NCI-H1048 (cell line): ENCODE results near the gene ADH1A.
"Not testable (repeated sequence)": the region's sequence is repeated elsewhere in the genome, so short reads cannot be mapped to it uniquely, and the experiment has no call there.

Experiments
- DNase-seq: peaks from one replicate; lab custom pipeline; 2025; lab: John Stamatoyannopoulos, UW

ADH1A gene

DNA sequence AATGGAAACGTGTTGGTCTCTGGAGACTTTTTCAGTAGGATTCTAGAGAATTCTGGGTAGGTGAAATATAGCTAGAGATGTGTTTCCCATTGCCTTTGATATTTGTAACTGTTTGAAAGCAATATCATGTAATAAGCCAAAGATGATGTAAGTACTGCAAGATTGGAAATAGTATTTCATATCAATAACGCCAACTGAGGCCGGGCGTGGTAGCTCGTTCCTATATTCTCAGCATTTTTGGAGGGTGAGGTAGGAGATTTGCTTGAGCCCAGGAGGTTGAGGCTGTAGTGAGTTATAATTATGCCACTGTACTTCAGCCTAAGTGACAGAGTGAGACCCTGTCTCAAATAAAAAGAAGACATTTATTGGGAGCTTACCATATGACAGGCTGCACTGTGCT, 9.5 kb downstream of the ADH1A start:
- DNase-seq: no peak

DNA sequence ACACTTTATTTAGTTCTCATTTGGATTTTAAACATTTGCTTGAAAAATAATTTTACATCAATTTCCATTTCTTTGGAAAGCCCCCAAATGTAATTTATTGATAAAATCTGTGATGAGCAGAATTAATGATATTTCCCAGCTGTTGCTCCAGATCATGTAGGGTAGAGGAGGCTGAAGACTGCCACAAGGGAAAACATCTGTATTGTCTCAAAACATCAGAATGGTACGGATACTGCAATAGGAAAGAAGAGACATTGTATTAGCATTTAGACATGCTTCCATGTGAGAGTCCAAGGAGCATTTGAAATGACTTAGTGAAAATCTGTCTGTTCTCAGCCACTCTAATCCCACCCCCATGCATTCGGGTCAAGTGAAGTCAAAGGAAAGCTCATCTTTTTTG, 14.4 kb downstream of the ADH1A start:
- DNase-seq: no peak

DNA sequence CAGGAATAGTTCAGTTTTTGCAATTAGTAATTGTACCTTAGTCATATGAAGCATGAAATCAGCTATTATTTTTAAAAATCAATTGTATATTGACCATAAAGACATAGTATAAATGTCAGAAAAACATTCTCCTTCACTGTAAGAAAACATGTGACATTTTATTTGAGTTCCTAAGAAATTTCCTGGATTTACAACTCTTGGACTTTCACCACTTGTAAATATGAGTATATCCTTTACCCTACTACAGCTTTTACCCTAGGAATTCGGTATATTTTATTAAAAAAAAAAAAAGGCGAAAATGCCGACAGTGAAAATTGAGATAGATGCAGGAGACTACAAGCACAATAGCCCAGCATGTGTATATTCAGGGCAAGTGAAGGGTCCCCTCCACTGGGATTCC, 14.9 kb downstream of the ADH1A start:
- DNase-seq: no peak

DNA sequence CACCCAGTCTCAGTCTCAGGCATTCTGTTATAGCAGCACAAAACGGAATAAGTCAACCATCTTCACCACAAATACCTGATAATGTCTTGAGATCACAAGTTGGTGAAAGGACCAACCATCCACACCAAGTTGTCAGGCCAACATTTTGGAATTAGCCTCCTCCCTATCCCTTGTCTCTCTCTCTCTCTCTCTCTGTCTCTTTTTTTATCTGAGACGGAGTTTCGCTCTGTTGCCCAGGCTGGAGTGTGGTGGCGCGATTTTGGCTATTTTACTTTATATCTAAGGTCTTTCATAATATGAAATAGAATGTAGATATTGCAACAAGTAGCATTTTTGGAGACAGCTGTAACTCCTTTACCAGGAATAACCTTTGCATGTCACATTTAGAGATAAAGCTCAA, 15.7 kb downstream of the ADH1A start:
- DNase-seq: no peak

DNA sequence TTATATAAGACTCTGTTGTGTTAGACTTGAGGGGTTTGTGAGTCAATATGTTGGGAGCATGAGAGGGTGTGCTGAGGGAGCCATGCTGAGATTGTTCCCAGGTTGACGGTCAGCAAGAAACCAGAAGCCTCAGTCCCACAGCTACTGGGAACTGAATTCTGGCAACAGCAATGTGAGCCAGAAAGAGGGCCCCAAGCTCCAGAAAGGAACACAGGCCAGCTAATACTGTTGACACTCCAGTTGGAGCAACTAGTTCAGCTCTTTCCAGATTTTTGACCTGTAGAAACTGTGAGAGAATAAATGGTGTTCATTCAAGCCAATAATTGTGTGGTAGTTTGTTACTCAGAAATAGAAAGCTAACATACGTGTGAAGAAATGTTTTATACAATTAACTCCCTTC, 17.1 kb downstream of the ADH1A start:
- DNase-seq: no peak

DNA sequence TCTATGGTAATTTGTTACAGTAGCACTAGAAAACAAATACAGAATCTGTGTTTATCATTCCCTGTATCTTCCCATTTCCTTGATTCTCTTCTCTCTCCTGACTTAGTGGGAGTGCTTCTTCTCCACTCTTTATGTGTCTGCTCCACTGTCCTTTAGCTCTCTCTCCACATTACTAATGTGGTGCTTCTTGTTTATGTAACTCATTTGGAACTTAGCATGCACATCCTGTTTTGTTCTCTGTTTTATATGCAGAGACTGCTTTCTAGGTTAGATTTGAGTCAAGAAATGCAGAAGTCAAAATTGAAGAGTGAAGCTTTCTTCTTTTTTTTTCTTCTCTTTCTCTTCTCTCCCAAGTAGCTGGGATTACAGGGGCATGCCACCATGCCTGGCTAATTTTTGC, 25.9 kb downstream of the ADH1A start:
- DNase-seq: no peak

DNA sequence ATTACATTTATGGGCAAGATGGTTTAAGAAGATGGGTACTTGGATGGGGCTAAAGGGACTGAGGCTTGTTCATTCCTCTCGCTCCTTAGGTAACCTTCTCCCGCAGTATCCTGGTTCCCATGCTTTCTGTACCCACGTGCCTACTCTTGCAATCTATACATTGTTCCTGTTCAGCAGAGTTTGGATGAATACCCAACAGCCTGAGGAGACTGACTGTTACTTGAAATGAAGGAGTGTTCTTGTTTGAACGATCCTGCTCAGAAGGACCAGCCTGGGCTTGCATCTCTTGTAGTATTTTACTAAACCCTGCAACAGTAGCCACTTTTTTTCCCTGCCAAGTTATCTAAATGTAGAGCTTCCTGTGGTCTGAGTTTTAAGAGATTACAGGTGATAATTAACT, 38.0 kb downstream of the ADH1A start:
- DNase-seq: no peak

DNA sequence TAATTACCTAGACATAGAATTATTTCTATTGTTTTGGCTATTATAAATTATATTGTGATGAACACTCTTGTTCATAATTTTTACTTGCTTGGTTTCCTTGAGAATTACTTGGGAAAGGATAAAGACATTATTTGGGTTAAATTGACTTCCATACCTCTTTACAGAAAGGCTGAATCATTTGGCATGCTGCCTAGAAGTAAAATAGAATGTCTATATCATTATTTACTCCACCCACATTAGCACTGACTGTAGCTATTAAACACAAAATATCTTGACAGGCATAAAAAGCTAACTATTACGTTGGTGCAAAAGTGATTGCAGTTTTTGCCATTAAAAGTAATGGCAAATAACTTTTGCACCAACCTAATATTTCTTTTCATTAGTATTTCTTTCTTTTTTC, 42.1 kb downstream of the ADH1A start:
- no peak for DNase-seq

DNA sequence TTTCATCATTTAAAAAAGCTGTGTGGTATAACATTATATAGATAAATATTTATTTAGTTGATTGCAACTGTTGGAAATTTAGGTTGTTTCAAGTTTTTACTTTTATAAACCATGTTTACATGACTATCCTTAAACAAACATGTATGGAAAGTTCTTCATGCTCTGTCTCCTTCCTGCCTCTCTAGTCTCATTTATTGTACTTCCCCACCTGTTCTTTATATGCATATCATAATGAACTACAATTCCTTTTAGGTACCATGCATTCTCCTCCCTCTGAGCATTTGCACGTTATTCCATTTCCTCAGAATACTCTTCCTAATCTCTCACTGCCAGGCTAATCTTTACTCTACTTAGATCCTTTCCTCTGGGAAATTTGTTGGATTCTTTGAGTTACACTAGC, 54.8 kb downstream of the ADH1A start:
- no peak for DNase-seq

DNA sequence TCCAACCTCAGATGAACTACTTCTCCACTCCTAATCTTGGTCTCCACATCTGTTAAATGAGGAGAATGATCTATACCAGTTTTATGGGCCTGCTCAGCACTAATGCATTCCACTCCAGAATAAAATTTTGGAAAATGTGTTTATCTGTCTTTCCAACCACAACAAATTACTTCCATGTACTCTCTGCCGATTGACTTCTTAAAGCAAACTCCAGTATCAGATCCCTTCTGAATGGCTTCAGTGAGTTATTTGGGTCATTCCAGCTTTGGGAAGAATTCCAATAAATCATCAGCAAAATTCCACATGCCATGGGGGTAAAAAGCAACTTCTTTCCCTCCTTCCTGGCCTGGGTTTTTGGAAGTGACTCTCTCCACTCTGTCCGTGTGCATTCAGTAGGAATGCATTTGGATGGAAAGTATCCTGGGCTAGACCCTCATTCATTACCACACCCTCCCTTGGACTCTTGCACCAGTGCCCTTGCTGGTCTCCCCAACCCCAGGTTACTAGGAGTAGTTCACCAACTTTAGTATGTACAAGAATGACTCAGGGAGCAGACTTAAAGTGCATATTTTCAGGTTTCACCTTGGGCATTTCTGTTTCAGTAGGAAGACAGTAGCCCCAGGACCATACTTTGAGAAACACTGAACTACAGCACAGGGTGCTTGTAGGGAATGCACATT, 56.3 kb downstream of the ADH1A start:
- DNase-seq: no peak

DNA sequence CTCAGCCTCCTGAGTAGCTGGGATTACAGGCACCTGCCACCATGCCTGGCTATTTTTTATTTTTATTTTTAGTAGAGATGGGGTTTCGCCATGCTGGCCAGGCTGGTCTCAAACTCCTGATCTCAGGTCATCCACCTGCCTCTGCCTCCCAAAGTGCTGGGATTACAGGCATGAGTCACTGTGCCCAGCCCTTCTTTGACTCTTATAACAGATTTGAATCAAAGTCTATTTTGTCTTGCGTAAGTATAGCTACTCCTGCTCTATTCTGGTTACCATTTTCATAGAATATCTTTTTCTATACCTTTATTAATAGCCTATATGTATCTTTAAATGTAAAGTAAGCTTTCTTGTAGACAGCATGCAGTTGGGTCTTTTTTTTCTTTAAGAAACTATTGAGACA, 57.4 kb downstream of the ADH1A start:
- not testable (repeated sequence) for DNase-seq

DNA sequence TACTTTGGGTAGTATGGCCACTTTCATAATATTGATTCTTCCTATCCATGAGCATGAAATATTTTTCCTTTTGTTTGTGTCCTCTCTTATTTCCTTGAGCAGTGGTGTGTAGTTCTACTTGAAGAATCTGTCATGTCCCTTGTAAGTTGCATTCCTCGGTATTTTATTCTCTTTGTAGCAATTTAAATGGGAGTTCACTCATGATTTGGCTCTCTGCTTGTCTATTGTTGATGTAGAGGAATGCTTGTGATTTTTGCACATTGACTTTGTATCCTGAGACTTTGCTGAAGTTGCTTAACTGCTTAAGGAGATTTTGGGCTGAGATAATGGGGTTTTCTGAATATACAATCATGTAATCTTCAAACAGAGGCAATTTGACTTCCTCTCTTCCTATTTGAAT, 62.1 kb downstream of the ADH1A start:
- not testable (repeated sequence) for DNase-seq

DNA sequence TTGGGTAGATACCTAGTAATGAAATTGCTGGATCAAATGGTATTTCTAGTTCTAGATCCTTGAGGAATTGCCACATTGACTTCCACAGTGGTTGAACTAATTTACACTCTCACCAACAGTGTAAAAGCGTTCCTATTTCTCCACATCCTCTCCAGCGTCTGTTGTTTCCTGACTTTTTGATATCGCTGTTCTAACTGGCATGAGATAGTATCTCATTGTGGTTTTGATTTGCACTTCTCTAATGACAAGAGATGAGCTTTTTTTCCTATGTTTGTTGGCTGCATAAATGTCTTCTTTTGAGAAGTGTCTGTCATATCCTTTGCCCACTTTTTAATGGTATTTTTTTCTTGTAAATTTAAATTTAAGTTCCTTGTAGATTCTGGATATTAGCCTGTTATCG, 63.1 kb downstream of the ADH1A start:
- not testable (repeated sequence) for DNase-seq
